Measurements from ENCODE around the gene BTBD17.

DNA sequence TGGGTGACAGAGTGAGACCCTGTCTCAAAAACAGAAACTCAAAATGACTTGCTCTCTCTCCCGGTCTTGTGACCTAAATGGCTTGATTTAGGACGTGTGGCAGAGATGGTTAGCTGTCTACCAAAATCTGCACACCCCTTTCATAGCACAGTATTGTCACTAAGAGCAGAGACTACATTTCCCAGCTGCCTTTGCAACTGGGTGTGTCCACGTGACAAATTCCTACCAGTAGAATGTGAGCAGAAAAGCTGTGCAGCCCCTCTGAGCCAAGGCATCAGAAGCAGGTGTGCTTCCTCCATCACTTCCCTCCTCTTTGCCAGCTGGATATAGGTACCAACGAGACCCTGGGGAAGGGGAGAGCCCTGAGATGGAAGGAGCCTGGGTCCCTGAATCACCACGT is 31.2 kb upstream of the BTBD17 start:
- no peak for TF ChIP-seq EZH2phosphoT487 (IDR thresholded peaks at IDR 0.05; ENCODE audit: borderline replicate concordance, low read depth)
- TF ChIP-seq EP300 (IDR thresholded peaks at IDR 0.05; ENCODE audit: borderline replicate concordance in 1 of 2, low read depth in 1 of 2, low read length in 1 of 2), result no peak
- TF ChIP-seq YY1 (IDR thresholded peaks at IDR 0.05; ENCODE audit: low read depth), result no peak
- TF ChIP-seq CHD2 (IDR thresholded peaks at IDR 0.05; ENCODE audit: low read length, partially characterized antibody), result no peak
- no peak for TF ChIP-seq FOSL2 (IDR thresholded peaks at IDR 0.05; ENCODE audit: borderline replicate concordance, low read depth)
- TF ChIP-seq, protein P1, sequence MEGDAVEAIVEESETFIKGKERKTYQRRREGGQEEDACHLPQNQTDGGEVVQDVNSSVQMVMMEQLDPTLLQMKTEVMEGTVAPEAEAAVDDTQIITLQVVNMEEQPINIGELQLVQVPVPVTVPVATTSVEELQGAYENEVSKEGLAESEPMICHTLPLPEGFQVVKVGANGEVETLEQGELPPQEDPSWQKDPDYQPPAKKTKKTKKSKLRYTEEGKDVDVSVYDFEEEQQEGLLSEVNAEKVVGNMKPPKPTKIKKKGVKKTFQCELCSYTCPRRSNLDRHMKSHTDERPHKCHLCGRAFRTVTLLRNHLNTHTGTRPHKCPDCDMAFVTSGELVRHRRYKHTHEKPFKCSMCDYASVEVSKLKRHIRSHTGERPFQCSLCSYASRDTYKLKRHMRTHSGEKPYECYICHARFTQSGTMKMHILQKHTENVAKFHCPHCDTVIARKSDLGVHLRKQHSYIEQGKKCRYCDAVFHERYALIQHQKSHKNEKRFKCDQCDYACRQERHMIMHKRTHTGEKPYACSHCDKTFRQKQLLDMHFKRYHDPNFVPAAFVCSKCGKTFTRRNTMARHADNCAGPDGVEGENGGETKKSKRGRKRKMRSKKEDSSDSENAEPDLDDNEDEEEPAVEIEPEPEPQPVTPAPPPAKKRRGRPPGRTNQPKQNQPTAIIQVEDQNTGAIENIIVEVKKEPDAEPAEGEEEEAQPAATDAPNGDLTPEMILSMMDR (IDR thresholded peaks at IDR 0.05), result no peak
- no peak for TF ChIP-seq RAD21 (IDR thresholded peaks at IDR 0.05; ENCODE audit: low read length)
- no peak for TF ChIP-seq FOXJ3 (CRISPR knock-in tag; IDR thresholded peaks at IDR 0.05)
- TF ChIP-seq, protein P2, sequence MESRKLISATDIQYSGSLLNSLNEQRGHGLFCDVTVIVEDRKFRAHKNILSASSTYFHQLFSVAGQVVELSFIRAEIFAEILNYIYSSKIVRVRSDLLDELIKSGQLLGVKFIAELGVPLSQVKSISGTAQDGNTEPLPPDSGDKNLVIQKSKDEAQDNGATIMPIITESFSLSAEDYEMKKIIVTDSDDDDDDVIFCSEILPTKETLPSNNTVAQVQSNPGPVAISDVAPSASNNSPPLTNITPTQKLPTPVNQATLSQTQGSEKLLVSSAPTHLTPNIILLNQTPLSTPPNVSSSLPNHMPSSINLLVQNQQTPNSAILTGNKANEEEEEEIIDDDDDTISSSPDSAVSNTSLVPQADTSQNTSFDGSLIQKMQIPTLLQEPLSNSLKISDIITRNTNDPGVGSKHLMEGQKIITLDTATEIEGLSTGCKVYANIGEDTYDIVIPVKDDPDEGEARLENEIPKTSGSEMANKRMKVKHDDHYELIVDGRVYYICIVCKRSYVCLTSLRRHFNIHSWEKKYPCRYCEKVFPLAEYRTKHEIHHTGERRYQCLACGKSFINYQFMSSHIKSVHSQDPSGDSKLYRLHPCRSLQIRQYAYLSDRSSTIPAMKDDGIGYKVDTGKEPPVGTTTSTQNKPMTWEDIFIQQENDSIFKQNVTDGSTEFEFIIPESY (IDR thresholded peaks at IDR 0.05; ENCODE audit: borderline replicate concordance, low read depth), result no peak
- TF ChIP-seq, protein P3, sequence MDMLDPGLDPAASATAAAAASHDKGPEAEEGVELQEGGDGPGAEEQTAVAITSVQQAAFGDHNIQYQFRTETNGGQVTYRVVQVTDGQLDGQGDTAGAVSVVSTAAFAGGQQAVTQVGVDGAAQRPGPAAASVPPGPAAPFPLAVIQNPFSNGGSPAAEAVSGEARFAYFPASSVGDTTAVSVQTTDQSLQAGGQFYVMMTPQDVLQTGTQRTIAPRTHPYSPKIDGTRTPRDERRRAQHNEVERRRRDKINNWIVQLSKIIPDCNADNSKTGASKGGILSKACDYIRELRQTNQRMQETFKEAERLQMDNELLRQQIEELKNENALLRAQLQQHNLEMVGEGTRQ (IDR thresholded peaks at IDR 0.05; ENCODE audit: borderline replicate concordance, low read depth, low read length), result no peak
- TF ChIP-seq, protein P4, sequence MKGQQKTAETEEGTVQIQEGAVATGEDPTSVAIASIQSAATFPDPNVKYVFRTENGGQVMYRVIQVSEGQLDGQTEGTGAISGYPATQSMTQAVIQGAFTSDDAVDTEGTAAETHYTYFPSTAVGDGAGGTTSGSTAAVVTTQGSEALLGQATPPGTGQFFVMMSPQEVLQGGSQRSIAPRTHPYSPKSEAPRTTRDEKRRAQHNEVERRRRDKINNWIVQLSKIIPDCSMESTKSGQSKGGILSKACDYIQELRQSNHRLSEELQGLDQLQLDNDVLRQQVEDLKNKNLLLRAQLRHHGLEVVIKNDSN (IDR thresholded peaks at IDR 0.05; ENCODE audit: borderline replicate concordance, low read depth), result no peak
- no peak for TF ChIP-seq JUND (IDR thresholded peaks at IDR 0.05)
- TF ChIP-seq NRF1 (IDR thresholded peaks at IDR 0.05; ENCODE audit: low read depth, low read length), result no peak
- TF ChIP-seq MXI1 (IDR thresholded peaks at IDR 0.05; ENCODE audit: low read depth, low read length), result no peak
